ENCODE measurements around the gene SRBD1.

Gene SRBD1

GRCh38 chr2:45611020-45611859, at the start of gene SRBD1:
TSS of gene SRBD1 (minus strand) at chr2:45611267. CDS start at chr2:45605441, 5,826 bp downstream.
- DNase-seq, result peak; percentile 93

- DNase-seq, result no peak
These were observed 43.2 kb upstream of the SRBD1 start for GRCh38 chr2:45654250-45654649.

- DNase-seq, result no peak
These were observed 42.3 kb upstream of the SRBD1 start for GRCh38 chr2:45653122-45653913.

GRCh38 chr2:45652090-45653031, 41.3 kb upstream of the SRBD1 start:
- DNase-seq, result peak; percentile 82

- peak; percentile 73 for DNase-seq
These were observed 40.5 kb upstream of the SRBD1 start, which contains the start of gene PRKCE for GRCh38 chr2:45651415-45652089. TSS of gene PRKCE (plus strand) at chr2:45651675.

- peak; percentile 90 for DNase-seq
These were observed 39.9 kb upstream of the SRBD1 start for GRCh38 chr2:45650851-45651414.

- peak; percentile 81 for DNase-seq
These were observed 39.1 kb upstream of the SRBD1 start for GRCh38 chr2:45649858-45650811.

- DNase-seq, result no peak
These were observed 38.4 kb upstream of the SRBD1 start for GRCh38 chr2:45649462-45649857.

- no peak for DNase-seq
These were observed 37.6 kb upstream of the SRBD1 start for GRCh38 chr2:45648636-45649035.

GRCh38 chr2:45647986-45648520, 37.0 kb upstream of the SRBD1 start:
- no peak for DNase-seq

- DNase-seq, result no peak
These were observed 36.3 kb upstream of the SRBD1 start for GRCh38 chr2:45647356-45647755.

GRCh38 chr2:45646289-45646688, 35.2 kb upstream of the SRBD1 start:
- no peak for DNase-seq

GRCh38 chr2:45643543-45644542, 32.8 kb upstream of the SRBD1 start:
- DNase-seq, result peak; percentile 93

GRCh38 chr2:45643095-45643494, 32.0 kb upstream of the SRBD1 start:
- no peak for DNase-seq

- no peak for DNase-seq
These were observed 29.5 kb upstream of the SRBD1 start for GRCh38 chr2:45640576-45640975.

GRCh38 chr2:45637440-45637839, 26.4 kb upstream of the SRBD1 start:
- no peak for DNase-seq

- no peak for DNase-seq
These were observed 24.9 kb upstream of the SRBD1 start for GRCh38 chr2:45636008-45636407.

GRCh38 chr2:45634223-45634622, 23.2 kb upstream of the SRBD1 start:
- no peak for DNase-seq

GRCh38 chr2:45631955-45632354, 20.9 kb upstream of the SRBD1 start:
- no peak for DNase-seq
